Measurements from ENCODE around the gene AGFG1.
A peak's percentile ranks its signal among the peaks of the same experiment; 100 is the strongest.

AGFG1 gene

DNA sequence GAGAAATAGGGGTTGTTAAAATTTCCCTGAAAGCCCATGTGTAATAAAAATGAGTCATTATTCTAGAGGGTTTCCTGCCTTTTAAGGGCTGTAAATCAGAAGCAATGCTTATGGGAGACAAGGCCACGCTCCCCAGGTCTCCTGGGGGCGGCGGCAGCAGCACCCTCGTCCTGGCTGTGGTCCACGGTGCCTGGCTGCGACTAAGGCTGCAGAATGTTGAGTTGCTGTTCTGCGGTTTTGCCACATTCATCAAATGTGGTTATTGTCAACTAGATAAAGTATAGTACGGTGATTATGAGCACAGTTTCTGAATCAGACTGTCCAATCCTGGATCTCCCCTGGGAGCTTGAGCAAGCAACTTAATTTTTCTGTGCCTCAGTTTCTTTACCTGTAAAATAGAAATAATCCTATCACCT, 11.9 kb upstream of the AGFG1 start:
- H3K4me3 ChIP-seq (ENCODE audit: low read length) = no peak overlapping the region
- peak; percentile 69 for DNase-seq (ENCODE audit: low read depth, low spot score)

DNA sequence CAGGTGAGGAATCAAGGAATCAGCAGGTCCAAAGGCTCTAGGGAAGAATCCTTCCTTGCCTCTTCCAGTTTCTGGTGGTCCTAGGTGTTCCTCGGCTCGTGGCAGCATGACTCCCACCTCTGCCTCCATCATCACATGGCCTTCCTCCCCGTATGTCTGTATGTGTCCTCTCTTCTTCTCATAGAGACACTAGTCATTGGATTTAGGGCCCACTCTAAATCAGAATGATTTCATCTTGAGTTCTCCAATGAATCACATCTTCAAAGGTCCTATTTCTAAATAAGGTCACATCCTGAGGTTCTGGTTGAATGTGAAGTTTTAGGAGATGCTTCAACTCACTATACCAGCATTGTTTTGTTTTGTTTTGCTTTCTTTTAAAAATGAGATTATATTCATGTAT, 11.1 kb upstream of the AGFG1 start:
- DNase-seq (ENCODE audit: low read depth, low spot score) = no peak
- H3K4me3 ChIP-seq (ENCODE audit: low read length) = no peak overlapping the region

DNA sequence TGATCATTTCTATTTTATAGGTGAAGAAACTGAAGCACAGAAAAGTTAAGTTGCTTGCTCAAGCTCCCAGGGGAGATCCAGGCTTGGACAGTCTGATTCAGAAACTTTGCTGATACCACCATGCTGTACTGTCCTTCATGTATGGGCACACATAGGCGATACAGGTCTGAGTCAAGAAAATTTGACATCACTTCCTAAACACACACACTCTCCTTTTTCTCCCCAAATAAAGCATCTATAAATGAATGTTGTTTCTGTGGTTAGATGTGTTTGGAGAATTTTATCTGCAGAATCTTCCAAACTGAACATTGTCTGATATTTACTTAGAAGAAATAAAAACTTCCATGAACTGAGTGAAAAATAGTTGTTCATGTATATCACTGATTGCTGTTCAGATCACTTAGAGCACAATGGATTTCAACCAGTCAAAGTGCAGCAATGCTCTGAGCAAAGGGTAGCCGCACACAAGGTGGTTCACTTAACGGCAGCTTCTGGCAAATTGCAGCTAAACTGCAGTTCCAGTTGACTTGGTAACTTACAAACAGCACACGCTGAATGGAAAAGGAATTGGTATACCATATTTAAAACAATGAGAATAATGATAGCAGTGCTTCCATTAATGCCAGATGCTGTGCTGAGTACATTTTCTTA, 10.0 kb upstream of the AGFG1 start:
- no peak for DNase-seq (ENCODE audit: low read depth, low spot score)
- no peak overlapping the region for H3K4me3 ChIP-seq (ENCODE audit: low read length)

DNA sequence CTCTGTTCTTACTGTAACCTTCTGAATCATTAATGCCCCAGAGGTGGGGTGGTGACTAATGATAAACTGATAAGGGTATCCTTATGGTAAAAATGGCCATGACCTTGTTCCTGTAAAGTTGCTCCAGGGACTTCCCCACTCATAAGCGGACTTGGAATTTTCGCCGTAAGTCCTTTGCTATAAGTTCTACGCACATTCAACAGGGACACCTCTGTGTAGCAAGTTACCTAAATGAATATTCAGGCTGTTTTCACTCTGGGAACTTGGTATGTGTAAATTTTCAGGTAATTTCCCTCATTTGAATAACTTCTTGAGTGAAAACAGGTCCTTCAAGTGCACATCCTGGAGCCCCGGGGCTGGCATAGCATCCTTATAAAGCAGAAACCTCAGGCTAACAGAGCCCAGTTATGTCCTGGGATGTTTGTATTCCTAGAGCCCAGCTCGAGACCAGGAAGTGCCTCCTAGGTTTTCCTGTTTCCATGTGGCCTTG, 9.4 kb upstream of the AGFG1 start:
- no peak overlapping the region for H3K4me3 ChIP-seq (ENCODE audit: low read length)

DNA sequence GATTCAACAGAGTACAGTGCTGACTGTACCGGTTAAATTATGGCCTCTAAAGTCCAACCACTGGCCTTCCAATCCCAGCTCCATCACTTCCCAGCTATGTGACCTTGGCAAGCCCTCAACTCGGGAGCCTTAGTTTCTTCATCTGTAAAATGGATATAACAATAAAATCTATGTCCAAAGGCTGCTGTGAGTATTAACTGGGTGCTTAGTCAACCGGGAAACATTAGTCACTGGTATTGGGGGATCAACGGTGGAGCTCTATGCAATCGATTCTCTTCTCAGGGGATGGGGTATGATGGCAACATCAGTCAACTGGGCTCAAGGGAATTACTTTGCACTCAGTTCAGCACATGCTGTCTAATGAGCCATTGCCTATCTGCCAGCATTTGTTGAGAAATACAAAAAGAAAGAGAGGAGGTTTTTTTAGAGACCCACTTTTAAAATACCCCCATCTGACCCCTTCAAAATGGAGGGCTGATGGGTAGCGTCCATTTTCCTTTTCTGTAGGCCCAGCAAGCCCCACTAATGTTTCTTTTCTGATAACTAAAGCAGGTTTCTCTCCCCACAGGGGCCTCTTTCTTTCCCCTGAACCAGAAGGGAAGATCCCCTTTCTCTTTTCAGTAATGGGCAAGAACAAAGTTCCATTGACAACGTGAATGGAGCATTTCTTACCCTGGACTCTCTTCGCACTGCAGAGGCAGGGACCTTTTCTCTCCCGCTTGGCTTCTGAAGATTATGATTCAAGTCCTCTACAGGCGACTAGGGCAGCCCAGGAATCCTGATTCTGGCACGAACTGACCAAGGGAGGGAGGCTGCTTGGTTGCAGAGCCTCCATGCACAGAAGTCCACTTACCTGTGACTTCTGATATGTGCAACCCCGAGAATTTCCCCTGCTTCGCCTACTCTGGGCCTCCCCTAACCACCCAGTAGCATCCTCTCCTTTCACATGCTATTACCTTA, 8.7 kb upstream of the AGFG1 start:
- no peak overlapping the region for H3K4me3 ChIP-seq (ENCODE audit: low read length)
- DNase-seq (ENCODE audit: low read depth, low spot score) = no peak

More for the DNA sequence above, 9.4 kb upstream of the AGFG1 start:
- DNase-seq (ENCODE audit: low read depth, low spot score) = no peak

DNA sequence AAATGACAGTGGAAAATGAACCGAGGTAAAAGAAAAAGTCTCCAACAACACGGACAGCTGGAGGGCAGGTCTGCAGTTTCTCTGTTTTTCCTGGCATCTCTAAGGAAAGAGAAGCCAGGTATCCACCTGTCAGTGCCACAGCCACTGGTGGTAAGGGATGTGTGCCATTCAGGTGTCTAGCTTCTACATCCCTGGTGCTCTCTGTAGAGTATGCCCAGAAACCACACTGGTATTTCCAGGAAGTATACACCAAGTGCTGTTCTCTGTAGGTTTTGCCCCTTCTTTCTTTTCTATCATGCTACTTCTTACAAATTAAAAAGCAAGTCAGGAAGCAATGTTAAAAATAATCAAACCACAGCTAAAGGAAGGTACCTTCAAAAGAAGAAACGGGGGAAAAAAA, 7.6 kb upstream of the AGFG1 start:
- peak; percentile 57 for DNase-seq (ENCODE audit: low read depth, low spot score)
- no peak overlapping the region for H3K4me3 ChIP-seq (ENCODE audit: low read length)

DNA sequence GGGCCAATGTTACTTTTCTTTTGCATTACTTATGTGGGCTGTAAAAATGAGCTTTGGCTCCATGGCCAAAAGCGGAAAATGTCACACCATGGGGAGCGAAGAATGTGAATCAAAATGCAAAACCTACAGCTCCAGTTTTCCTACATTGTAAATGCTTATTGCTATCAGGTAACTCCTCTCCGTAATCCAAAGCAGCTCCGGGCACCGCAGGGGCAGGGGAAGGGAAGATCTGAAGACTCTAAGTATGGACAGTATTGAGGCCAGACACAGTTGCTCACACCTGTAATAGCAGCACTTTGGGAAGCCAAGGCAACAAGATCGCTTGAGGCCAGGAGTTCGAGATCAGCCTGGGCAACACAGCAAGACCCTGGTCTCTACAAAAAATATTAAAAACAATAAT, 7.1 kb upstream of the AGFG1 start:
- DNase-seq (ENCODE audit: low read depth, low spot score) = no peak
- no peak overlapping the region for H3K4me3 ChIP-seq (ENCODE audit: low read length)

DNA sequence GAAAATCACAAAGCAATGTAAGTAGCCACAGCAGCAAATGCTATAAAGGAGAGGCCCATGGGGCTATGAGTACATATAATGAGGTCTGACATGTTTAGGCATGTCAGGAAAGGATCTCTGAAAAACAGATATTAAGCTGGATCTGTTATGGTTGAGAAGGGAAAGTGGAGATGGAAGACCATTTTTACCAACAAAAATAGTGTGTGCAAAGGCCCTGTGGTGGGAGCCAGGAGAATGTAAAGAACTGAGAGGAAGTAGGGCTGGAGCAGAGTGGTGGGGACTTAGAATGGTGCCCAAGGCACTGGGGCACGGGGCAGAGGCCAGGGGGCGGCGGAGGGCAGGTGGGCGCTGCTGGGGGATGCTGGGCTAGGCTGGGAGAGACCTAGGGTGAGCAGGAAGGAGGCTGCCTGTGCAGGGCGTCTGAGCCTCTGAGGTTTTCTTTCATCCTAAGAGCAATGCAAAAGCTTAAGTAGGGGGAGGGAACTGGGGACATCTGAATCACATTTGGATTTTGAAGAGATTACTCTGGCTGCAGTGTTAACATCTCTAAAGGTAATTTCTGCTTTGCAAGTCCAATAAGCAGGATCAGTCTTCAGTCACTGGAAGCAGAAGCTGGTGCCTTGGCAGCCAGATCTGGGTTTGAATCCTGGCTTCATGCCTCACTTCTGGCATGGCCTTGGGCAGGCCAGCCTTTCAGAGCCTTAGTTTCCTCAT, 4.9 kb upstream of the AGFG1 start:
- no peak overlapping the region for H3K4me3 ChIP-seq (ENCODE audit: low read length)
- no peak for DNase-seq (ENCODE audit: low read depth, low spot score)

DNA sequence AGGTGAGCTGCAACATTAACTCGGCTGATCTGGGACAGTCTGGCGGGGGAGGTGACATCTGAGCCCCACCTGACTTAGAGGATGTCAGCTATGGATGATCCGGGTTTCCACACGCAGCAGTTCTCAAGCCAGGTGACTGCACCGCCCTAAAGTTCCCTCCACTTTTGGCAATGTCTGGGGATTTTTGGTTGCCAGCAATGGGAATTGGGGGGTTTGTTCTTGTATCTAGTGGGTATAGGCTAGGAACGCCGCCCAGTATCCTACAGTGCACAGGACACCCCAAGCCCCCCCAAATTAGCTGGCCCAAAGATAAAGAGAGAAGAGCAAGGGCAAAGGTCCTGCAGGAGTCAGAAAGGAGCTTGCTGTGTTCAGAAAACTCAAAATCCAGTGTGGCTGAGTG, 544 bp upstream of the AGFG1 start:
- no peak overlapping the region; the same call in 1 of the 2 replicates for H3K4me3 ChIP-seq (ENCODE audit: low read length)

DNA sequence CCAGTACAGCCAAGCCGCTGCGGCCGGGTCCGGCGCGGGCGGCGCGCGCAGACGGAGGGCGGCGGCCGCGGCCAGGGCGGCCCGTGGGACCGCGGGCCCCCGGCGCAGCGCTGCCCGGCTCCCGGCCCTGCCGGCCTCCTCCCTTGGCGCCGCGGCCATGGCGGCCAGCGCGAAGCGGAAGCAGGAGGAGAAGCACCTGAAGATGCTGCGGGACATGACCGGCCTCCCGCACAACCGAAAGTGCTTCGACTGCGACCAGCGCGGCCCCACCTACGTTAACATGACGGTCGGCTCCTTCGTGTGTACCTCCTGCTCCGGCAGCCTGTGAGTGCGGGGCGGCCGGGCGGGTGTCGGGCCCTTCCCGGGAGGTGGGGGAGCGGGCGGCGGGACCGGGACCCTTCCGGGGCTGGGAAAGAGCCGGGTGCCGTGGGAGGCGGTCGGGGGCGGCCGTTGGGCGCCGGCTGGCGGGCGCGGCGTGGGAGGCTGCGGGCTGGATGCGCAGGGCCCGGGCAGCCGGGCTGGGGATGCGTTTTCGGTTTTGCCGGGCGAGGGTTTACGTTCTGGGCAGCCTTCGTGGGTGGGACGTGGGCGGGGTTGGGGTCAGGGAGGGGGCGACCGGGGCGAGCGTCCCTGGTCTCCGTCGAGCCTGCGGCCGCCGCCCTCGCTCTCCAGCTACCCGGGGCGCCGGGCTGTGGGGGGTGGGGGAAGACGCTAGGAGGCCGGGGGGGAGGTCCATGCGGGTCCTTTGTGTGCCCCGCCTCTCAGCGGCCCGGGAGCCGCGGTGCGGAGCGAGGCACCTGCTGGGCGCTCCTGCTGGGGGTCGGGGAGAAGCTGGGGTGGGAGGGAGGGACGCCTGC, 537 bp downstream of the AGFG1 start:
- peak overlapping the region; percentile 69 for H3K4me3 ChIP-seq (ENCODE audit: low read length)
- DNase-seq (ENCODE audit: low read depth, low spot score) = no peak

More for the DNA sequence above, 544 bp upstream of the AGFG1 start:
- DNase-seq (ENCODE audit: low read depth, low spot score) = no peak

DNA sequence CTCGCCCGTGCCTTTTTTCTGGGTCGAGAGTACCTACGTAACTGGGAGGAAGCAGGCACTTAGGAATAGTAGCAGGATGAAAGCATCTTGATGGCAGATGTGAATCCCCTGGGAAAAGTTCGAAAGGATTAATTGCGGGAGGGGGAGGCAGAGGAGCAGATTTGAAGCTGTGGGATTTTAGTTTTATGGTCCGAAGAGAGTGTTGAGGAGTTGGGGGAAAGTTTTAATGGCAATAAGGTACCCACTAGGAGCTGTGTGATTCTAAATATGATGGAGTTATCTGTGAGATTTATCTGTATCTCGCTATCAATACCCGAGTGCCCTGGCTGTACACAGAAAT, 1.1 kb downstream of the AGFG1 start:
- peak overlapping the region; percentile 69 for H3K4me3 ChIP-seq (ENCODE audit: low read length)
- no peak for DNase-seq (ENCODE audit: low read depth, low spot score)

DNA sequence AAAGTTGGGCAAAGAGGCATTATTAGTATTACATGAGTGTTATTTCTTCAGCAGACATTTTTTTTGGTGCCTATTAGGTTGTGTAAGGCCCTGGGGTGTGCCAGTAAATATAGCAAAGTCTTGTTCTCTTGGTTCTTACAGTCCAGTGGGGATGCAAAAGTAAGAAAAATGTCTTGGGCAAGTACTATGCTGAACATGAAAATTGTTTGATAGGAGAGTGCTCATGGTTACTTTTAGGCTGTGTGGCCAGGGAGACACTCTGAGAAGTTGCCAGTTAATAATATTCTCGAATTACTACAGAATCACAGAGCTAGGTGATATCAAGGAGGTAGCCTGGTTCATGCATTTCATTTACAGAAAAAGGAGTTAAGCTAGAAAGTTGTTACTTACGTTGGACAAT, 1.9 kb downstream of the AGFG1 start:
- H3K4me3 ChIP-seq (ENCODE audit: low read length) = no peak overlapping the region
- DNase-seq (ENCODE audit: low read depth, low spot score) = no peak

DNA sequence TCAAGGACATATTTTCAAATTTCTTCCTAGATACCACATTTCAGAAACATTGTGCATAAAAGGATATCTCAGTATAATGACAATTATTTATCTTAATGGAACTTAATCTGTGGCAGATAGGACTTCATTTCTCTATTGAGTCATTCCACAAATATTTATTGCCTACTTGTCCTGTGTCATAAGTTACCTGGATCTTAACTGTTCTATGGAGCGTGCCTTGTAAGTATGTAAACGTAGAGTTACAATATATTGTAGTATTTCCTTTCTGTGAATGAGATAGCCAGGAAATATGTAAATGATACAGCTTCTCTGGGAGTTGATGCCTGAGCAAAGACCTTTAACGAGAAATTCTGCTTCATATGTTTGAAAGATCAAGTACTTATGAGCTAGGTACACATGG, 2.5 kb downstream of the AGFG1 start:
- DNase-seq (ENCODE audit: low read depth, low spot score) = no peak
- H3K4me3 ChIP-seq (ENCODE audit: low read length) = no peak overlapping the region

DNA sequence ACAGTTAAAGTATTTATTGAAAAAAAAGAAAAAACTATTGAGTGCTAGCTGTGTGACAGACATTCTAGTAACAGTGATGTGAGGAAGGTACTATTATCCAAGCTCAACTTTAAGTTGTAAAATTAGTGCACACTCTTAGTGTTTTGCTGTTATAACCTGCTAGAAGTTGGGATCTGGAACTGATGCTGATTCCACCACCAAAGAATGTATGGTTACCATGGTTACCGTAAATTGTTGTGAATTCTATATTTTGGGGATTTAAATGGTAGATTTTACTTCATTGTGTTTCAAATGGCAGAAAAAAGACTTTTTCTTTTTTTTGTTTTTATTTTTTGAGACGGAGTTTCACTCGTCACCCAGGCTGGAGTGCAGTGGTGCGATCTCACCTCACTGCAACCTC, 5.3 kb downstream of the AGFG1 start:
- H3K4me3 ChIP-seq (ENCODE audit: low read length) = no peak overlapping the region
- no peak for DNase-seq (ENCODE audit: low read depth, low spot score)

DNA sequence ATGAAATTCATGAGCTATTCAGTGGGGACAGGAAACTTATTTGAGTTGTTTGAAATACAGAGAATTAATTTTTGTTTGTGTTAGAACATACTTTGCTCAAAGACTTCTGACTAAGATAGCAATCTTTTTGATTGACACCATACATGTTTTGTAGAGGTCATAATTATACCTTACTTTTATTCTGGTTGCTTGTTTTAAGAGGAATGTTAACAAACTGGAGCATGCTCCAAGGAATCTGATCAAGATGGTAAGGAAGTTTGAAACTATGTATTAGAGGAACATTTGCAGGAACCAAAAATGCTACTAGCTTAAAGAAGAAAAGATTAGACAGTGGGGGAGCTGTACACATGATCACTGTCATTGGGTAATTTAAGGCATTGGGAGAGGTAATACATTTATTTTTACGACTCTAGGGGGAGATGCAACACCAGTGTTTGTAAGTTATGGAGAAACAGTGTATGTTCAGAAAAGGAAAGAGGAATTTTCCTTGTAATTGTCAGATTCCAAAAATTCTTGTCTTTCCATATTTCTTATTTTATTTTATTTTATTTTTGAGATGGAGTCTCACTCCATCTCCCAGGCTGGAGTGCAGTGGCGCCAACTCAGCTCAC, 8.0 kb downstream of the AGFG1 start:
- peak; percentile 39 for DNase-seq (ENCODE audit: low read depth, low spot score)
- no peak overlapping the region for H3K4me3 ChIP-seq (ENCODE audit: low read length)

DNA sequence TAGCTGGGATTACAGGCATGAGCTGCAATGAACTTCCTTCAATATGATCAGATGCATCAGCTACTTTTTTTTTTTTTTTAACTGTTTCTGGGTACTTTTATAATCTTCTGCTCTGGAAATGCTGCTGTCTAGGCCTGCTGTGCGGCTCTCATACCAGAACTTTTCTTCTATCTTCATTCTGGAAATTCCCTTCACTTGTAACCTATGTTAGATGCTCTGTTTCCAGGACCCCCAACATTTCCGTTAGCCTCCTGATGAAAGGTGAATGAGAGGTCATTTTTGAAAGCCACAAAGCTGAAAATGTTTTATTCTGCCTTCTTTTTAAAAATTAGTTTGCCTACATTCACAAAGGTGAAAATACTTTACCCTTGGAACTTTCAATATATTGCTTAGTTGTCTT, 8.6 kb downstream of the AGFG1 start:
- H3K4me3 ChIP-seq (ENCODE audit: low read length) = no peak overlapping the region
- DNase-seq (ENCODE audit: low read depth, low spot score) = no peak

DNA sequence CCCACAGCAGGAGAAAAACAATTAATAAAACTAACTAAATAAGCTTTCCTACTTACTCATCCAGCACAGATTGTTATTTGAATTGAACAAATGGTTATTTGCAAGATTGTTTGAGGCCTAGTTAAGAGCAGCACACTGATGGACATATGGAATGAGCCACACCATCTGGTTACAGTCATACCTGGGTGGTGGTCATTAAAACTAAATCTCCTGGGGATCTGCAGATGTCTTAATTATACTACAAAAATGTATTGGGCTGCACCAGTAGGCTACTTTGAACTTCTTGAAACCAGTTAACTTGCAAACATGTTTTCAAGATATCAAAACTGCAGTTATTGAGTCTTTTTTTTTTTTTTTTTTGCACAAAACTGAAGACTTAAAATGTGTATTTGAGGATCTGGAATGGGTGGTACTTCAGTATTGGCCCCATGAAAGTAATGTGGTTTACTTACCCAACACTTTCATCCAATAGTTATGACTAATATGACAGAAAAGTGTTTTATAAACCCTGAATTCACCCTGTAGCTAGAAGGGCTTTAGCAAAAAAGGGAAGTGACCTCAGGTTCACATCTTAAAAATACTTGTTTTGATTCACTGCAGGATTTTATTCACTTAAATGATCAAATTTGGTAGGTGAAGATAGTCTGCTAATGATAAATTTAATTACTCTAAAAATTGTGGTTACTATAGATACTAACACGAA, 10.8 kb downstream of the AGFG1 start:
- no peak for DNase-seq (ENCODE audit: low read depth, low spot score)

DNA sequence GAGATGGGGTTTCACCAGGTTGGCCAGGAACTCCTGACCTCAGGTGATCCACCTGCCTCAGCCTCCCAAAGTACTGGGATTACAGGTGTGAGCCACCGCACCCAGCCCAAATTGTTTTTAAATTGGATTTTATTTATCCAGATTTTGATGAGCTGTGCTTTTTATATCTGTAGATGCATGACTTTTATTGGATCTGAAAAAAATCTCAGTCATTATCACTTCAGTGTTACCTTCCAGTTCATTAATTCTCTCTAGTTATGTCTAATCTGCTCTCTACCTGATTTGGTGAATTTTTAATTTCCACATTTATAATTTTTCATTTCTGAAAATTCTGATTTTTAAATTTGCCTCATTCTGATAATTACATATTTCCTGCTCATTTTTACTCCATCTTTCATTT, 13.5 kb downstream of the AGFG1 start:
- no peak overlapping the region for H3K4me3 ChIP-seq (ENCODE audit: low read length)
- no peak for DNase-seq (ENCODE audit: low read depth, low spot score)

More for the DNA sequence above, 10.8 kb downstream of the AGFG1 start:
- H3K4me3 ChIP-seq (ENCODE audit: low read length) = no peak overlapping the region
